ENCODE measurements around the gene NRTN. TPM values are rescaled to one million over a fixed set of nuclear protein-coding genes. Genes with fewer than 3 reads are reported as not detected.

NRTN gene
- polyA plus RNA-seq, 1 donor from 2014 or later, result 0.62 TPM

GRCh38 chr19:5806905-5807304, 2.0 kb downstream of the NRTN start:
- no peak overlapping the region for H3K27ac ChIP-seq (ENCODE audit: low read length)
- H3K9me3 ChIP-seq (ENCODE audit: low read length), result no peaks in the 10 kb centered on the region
- H3K79me2 ChIP-seq (replicated peaks; ENCODE audit: insufficient read depth, low read length), result no peaks in the 10 kb centered on the region
- H3K4me2 ChIP-seq (ENCODE audit: low read length), result no peak overlapping the region
- peaks cover 32% of the 10 kb centered on the region for H3K27me3 ChIP-seq (ENCODE audit: insufficient read depth, low read depth, low read length)
- no peak overlapping the region for H2AFZ ChIP-seq (ENCODE audit: low read depth, low read length)
- no peaks in the 10 kb centered on the region for H3K36me3 ChIP-seq (ENCODE audit: insufficient read depth, low read length)
- no peaks in the 10 kb centered on the region for H3K9me2 ChIP-seq (ENCODE audit: insufficient read depth, low read length)
- no peak overlapping the region for H3K9ac ChIP-seq (ENCODE audit: low read length)
- no peak for TF ChIP-seq REST (IDR thresholded peaks at IDR 0.05; ENCODE audit: borderline replicate concordance)
- TF ChIP-seq EZH2 (IDR thresholded peaks at IDR 0.05; ENCODE audit: borderline replicate concordance, insufficient read depth, low read length, poor library complexity, severe bottlenecking), result no peak
- TF ChIP-seq EP300 (conservative IDR thresholded peaks at IDR 0.05; ENCODE audit: poor library complexity, severe bottlenecking), result no peak
- TF ChIP-seq, protein P1, sequence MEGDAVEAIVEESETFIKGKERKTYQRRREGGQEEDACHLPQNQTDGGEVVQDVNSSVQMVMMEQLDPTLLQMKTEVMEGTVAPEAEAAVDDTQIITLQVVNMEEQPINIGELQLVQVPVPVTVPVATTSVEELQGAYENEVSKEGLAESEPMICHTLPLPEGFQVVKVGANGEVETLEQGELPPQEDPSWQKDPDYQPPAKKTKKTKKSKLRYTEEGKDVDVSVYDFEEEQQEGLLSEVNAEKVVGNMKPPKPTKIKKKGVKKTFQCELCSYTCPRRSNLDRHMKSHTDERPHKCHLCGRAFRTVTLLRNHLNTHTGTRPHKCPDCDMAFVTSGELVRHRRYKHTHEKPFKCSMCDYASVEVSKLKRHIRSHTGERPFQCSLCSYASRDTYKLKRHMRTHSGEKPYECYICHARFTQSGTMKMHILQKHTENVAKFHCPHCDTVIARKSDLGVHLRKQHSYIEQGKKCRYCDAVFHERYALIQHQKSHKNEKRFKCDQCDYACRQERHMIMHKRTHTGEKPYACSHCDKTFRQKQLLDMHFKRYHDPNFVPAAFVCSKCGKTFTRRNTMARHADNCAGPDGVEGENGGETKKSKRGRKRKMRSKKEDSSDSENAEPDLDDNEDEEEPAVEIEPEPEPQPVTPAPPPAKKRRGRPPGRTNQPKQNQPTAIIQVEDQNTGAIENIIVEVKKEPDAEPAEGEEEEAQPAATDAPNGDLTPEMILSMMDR (IDR thresholded peaks at IDR 0.05; ENCODE audit: poor library complexity, severe bottlenecking), result no peak
- H3K4me3 ChIP-seq (ENCODE audit: low read length), result no peak overlapping the region
- no peaks in the 10 kb centered on the region for H3F3A ChIP-seq (ENCODE audit: insufficient read depth, low read length, poor library complexity, severe bottlenecking)
- H4K20me1 ChIP-seq (ENCODE audit: insufficient read depth), result no peaks in the 10 kb centered on the region

DNA sequence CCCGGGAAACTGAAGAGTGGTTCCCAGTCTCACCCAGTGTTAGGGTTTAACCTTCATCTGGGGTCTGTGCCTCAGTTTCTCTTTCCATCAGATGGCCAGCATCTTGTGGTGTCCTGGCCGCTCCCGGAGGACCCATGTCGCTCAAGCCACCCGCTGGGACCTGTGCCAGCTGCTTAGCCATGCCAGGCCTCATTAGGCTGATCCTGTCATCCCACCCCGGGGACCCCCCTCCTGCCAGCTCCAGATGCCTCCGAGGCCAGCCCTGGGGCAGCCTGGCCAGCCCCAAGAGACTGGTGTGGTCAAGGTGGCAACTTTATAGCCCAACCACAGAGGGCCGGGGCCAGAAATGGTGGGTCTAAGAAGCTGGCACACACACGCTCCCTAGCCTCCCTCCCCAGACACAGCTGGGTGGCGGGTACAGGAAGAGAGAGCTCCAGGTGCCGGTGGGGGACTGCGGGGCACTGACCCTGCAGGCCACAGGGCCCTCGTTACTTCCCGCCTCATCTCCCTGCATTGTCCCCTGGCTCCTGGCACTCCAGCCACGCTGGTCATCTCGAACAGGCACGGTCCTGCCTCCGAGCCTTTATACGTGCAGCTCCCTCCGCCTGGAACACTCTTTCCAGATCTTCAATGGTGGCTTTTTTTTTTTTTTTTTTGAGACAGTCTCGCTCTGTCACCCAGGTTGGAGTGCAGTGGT, 3.4 kb downstream of the NRTN start:
- peaks cover 31% of the 10 kb centered on the region for H3K27me3 ChIP-seq (ENCODE audit: insufficient read depth, low read depth, low read length)
- no peak overlapping the region for H3K4me3 ChIP-seq (ENCODE audit: low read length)
- no peak overlapping the region for H3K4me2 ChIP-seq (ENCODE audit: low read length)
- H3F3A ChIP-seq (ENCODE audit: insufficient read depth, low read length, poor library complexity, severe bottlenecking), result no peaks in the 10 kb centered on the region
- H2AFZ ChIP-seq (ENCODE audit: low read depth, low read length), result no peak overlapping the region
- H3K79me2 ChIP-seq (replicated peaks; ENCODE audit: insufficient read depth, low read length), result no peaks in the 10 kb centered on the region
- H3K9me2 ChIP-seq (ENCODE audit: insufficient read depth, low read length), result no peaks in the 10 kb centered on the region
- H3K36me3 ChIP-seq (ENCODE audit: insufficient read depth, low read length), result no peaks in the 10 kb centered on the region
- no peaks in the 10 kb centered on the region for H4K20me1 ChIP-seq (ENCODE audit: insufficient read depth)
- no peak overlapping the region for H3K27ac ChIP-seq (ENCODE audit: low read length)
- no peaks in the 10 kb centered on the region for H3K9me3 ChIP-seq (ENCODE audit: low read length)
- TF ChIP-seq EZH2 (IDR thresholded peaks at IDR 0.05; ENCODE audit: borderline replicate concordance, insufficient read depth, low read length, poor library complexity, severe bottlenecking) (no peak), SMC3 (conservative IDR thresholded peaks at IDR 0.05; ENCODE audit: poor library complexity) (no peak), EP300 (conservative IDR thresholded peaks at IDR 0.05; ENCODE audit: poor library complexity, severe bottlenecking) (no peak), POLR2AphosphoS5 (IDR thresholded peaks at IDR 0.05) (no peak), RAD21 (conservative IDR thresholded peaks at IDR 0.05) (no peak), REST (IDR thresholded peaks at IDR 0.05; ENCODE audit: borderline replicate concordance) (no peak)
- TF ChIP-seq, protein P1 (IDR thresholded peaks at IDR 0.05; ENCODE audit: poor library complexity, severe bottlenecking), result no peak
- no peak overlapping the region for H3K9ac ChIP-seq (ENCODE audit: low read length)
